ENCODE data around the gene SAP30BP.

The SAP30BP gene

DNA sequence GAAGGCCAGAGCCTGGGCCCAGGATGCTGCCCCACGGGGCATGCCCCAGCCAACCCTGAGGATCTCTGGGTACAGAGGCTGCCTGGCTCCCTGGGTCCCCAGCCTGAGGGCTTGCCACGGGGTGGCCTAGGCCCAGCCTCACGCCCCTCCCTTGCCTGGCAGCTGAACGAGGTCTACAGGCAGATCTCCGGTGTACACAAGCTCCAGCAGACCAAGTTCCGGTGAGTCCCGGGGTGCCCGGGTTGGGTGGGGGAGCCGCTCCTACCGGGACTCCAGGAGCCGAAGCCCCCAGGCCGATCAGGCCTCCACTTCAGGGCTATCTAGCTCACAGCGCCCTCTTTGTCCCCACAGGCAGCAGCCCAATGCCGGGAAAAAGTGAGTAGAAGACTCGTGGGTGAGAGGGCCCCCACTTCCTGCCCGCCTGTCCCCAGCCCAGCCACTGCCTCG, 73.5 kb downstream of the SAP30BP start:
- no peak for DNase-seq (ENCODE audit: low read depth)

DNA sequence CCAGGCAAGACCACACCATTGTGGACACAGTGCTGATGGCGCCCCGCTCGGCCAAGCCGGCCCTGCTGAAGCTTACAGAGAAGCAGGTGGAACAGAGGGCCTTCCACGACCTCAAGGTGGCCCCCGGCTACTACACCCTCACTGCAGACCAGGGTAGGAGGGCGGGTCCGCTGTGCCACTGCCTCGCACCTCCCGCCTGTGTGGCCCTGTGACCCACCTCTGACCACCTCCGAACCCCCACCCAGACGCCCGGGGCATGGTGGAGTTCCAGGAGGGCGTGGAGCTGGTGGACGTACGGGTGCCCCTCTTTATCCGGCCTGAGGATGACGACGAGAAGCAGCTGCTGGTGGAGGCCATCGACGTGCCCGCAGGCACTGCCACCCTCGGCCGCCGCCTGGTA, 75.2 kb downstream of the SAP30BP start:
- no peak for DNase-seq (ENCODE audit: low read depth)

DNA sequence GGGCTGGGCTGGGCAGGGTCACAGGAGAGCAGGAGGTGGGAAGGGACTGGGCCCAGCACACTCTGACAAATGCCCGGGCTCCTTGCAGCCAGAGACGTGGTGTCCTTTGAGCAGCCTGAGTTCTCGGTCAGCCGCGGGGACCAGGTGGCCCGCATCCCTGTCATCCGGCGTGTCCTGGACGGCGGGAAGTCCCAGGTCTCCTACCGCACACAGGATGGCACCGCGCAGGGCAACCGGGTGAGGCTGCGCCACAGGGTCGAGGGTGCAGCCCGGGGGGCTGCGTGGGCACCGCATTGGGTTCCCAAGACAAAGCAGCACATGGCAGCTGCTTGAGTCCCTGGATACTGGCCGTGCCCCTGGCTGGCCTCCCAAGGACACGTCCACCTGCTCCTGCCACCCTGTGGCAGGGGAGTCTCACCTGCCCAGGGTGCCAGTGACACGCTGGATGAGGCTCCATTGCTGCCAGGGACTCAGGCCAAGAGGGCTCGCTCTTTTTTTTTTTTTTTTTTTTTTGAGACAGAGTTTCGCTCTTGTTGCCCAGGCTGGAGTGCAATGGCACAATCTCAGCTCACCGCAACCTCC, 76.6 kb downstream of the SAP30BP start:
- DNase-seq (ENCODE audit: low read depth) = no peak

DNA sequence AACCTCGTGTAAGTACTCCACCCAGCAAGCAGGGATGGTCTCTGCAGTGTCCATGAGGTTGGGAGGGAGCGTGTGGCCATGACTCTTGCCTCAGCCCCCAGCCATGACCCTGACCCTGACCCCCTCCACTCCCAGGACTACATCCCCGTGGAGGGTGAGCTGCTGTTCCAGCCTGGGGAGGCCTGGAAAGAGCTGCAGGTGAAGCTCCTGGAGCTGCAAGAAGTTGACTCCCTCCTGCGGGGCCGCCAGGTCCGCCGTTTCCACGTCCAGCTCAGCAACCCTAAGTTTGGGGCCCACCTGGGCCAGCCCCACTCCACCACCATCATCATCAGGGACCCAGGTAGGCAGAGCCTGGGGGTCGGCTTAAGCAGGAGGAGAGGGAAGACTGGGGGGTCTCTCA, 81.6 kb downstream of the SAP30BP start:
- DNase-seq (ENCODE audit: low read depth) = no peak

DNA sequence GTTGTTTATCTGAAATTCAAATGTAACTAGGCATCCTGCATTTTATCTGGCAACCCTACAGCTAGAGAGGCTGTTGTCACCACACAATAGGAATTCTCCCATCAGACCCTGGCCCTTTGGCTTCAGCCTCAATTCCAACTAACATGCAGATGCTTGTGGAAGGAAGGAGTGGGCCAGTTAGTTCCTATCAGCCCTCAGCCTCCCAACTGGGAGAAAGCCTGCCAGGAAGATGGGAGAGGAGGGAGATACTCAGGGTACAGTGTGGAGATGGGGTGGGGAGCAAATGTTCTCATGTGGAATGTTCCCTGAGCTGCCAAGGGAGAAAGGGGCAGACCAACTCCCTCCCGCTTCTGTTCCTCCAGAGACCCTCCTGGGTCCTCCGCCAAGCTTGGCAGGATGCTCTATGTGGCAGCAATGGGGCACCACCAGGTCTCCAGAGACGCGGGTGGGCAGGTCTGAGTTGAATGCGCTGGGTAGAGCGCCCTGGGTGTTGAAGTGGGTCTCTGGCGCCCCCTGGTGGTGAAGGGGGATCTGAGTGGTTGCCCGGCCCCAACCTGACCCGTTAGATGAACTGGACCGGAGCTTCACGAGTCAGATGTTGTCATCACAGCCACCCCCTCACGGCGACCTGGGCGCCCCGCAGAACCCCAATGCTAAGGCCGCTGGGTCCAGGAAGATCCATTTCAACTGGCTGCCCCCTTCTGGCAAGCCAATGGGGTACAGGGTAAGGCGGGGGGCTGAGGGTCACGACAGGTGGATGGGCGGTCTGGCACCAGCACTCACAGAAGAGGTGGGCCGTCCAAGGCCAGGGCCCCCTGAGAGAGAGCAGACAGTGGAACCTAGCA, 82.6 kb downstream of the SAP30BP start:
- peak; percentile 80 for DNase-seq (ENCODE audit: low read depth)

DNA sequence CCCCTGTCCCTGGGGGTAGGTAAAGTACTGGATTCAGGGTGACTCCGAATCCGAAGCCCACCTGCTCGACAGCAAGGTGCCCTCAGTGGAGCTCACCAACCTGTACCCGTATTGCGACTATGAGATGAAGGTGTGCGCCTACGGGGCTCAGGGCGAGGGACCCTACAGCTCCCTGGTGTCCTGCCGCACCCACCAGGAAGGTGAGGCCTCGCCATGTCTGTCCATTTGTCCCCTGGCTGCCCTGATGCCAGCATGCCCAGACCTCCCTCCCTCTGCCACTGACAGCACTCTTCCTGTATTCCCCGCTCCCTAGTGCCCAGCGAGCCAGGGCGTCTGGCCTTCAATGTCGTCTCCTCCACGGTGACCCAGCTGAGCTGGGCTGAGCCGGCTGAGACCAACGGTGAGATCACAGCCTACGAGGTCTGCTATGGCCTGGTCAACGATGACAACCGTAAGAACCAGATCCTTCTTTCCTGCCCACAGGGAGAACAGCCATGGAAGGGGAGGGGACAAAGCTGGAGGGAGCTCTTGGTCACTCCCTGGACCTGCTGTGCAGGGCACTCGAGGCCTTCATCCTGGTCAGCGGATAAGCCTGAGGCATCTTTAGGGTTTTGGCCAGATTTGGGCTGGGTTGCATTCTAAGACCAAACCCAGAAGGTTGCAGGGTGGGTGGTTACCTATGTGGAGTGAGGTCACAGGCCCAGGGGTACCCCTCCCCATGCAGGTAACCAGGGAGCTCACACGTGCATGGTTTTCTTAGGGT, 83.7 kb downstream of the SAP30BP start:
- DNase-seq (ENCODE audit: low read depth) = no peak

DNA sequence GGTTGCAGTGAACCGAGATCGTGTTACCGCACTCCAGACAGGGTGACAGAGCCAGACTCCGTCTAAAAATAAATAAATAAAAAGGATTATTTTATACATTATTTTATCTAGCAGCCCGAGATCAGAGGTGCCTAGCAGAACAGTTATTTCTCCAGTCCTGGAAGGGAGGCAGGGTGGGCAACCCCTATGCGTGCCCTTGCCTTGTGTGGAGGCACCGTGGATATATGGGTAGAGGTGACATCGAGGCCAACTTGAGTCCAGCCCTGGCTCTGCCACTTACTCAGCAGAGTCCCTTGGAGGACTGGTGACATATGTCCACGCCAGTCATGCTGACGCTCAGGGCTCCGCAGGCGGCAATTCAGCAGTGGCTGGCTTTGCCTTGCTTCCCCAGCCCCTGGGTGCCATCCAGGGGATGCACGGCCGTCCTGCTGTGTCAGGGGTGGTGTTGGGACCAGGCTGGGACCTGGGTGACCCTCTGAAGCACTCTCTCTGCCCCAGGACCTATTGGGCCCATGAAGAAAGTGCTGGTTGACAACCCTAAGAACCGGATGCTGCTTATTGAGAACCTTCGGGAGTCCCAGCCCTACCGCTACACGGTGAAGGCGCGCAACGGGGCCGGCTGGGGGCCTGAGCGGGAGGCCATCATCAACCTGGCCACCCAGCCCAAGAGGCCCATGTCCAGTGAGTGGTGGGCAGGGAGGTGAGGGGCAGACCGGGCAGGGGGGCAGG, 84.7 kb downstream of the SAP30BP start:
- DNase-seq (ENCODE audit: low read depth) = no peak

DNA sequence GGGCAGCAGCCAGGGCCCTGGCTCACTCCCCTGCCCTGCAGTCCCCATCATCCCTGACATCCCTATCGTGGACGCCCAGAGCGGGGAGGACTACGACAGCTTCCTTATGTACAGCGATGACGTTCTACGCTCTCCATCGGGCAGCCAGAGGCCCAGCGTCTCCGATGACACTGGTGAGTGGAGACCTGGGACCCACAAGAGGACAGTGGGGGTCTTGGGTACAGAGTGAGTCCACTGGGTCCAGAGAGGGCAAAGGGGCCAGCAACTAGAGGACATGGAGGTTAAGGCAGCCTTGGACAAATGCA, 85.2 kb downstream of the SAP30BP start:
- no peak for DNase-seq (ENCODE audit: low read depth)

DNA sequence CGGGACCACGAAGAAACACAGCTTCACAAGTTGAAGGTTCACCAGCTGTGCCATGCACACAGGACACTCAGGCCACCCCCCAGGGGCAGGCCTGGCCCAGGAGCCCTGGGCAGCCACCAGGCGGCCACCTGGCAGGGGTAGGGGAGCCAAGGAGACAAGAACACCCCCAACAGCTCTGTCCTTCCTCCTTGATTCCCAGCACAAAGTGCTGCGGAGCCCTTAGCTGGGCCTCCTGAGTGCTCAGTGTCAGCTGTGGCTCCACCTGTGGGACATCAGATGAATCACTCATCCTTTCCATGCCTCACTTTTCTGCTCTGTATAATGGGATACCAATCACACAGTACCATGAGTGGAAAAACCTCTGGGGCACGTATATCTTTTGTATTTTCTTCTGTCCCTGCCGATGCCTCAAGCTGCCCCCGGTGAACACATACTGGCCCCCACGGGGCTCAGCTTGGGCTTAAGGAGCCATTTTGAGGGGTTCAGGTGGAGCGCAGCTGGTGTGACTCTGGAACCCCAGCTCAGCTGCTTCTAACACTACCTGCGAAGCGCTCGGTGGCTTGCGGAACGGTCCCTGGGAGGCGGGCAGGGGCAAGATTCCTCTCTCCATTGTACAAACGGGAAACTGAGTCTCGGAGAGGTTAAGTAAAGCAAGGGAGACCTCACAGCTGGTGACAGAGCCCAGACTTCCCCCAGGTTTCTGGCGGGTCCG, 85.8 kb downstream of the SAP30BP start:
- no peak for DNase-seq (ENCODE audit: low read depth)

DNA sequence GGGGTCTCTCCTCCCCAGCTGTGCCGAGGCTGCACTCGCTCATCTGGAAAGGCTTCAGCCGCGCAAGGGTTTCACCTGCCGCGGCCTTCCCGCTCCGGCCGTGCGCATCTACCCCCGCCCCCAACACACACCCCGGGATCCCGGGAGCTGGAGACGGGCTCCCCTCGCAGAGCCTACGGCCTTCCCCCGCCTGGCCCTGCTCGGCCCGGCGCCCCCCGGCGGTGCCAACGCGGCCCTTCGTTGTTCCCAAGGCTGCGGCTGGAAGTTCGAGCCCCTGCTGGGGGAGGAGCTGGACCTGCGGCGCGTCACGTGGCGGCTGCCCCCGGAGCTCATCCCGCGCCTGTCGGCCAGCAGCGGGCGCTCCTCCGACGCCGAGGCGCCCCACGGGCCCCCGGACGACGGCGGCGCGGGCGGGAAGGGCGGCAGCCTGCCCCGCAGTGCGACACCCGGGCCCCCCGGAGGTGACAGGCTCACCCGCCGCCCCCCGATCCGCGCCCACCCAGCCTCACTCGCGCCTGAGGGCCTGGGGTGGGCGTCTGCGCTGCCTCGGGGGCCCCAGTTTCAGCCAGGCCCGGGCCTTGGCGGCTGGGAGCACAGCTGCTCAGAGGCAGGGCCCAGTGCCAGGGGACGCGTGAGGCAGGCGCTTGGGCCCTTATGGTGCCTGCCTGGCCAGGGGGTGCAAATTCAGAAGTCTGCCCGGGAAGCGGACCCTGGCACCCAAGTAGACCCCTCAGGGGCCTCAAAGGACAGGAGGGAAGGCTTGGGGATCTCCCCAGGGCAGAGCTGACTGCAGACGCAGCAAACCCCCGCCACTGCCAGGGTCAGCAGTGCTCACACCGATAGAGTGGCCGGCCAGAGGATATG, 86.6 kb downstream of the SAP30BP start:
- DNase-seq (ENCODE audit: low read depth) = peak; percentile 59

DNA sequence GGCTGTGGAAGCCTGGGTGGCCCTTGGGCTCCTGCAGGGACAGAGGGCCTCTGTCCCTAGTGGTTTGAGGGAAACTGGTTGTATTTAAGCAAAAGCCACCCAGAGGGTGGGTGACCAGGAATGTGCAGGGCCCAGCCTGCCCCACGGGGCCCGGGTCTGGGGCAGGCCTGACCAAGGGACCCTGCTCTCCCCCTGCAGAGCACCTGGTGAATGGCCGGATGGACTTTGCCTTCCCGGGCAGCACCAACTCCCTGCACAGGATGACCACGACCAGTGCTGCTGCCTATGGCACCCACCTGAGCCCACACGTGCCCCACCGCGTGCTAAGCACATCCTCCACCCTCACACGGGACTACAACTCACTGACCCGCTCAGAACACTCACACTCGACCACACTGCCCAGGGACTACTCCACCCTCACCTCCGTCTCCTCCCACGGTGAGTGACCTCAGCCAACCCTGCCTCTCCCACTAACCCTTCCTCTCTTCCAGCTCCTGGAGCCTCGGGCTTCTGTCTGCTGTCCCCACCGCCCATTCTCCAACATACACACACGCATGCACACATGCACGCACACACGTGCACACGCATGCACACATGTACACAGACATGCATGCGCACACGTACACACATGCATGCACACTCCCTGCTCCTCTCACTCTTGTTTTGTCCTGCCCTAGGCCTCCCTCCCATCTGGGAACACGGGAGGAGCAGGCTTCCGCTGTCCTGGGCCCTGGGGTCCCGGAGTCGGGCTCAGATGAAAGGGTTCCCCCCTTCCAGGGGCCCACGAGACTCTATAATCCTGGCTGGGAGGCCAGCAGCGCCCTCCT, 87.5 kb downstream of the SAP30BP start:
- no peak for DNase-seq (ENCODE audit: low read depth)

DNA sequence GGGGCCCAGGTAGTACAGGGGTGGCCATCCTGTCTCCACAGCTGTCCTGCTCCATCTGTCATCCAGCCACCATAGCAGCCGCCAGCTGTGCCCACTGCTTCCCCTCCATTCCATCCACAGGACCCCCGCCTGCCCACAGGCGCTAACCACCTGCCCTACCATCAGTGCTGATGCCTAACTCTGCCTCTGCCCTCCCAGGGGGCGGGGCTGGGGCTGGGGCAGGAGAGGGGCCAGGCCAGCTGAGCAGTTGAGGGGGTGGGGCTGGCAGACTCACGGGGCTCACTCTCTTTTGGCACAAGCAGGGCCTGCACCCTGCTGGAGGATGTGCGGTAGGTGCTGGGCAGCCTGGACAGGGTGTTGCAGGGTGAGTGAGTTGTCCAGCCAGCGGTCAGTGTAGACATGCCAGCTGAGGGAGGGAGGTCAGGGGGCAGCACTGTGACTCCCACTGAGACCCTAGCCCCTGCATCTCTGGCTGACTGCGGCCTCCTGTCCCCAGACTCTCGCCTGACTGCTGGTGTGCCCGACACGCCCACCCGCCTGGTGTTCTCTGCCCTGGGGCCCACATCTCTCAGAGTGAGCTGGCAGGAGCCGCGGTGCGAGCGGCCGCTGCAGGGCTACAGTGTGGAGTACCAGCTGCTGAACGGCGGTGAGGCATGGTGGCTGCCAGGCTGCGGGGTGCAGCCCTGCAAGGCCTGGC, 88.2 kb downstream of the SAP30BP start:
- DNase-seq (ENCODE audit: low read depth) = no peak

DNA sequence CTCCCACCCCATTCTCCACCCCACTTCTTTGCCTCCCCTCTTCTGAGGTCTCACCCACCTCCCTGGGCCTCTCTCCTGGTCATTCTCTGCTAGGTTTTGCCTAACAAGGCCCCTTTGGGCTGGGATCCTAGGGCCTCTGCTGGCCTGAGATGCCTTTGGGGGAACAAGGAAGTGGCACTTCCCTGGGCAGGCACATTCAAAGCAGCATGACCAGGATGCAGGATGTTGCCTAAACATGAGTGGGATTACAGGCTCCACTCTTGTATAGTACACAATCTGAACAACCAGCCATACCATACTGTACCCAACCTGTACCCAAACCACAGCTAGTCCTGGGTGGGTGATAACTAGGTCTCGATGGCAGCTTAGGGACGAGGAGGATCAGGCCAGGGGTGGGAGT, 88.9 kb downstream of the SAP30BP start:
- no peak for DNase-seq (ENCODE audit: low read depth)

DNA sequence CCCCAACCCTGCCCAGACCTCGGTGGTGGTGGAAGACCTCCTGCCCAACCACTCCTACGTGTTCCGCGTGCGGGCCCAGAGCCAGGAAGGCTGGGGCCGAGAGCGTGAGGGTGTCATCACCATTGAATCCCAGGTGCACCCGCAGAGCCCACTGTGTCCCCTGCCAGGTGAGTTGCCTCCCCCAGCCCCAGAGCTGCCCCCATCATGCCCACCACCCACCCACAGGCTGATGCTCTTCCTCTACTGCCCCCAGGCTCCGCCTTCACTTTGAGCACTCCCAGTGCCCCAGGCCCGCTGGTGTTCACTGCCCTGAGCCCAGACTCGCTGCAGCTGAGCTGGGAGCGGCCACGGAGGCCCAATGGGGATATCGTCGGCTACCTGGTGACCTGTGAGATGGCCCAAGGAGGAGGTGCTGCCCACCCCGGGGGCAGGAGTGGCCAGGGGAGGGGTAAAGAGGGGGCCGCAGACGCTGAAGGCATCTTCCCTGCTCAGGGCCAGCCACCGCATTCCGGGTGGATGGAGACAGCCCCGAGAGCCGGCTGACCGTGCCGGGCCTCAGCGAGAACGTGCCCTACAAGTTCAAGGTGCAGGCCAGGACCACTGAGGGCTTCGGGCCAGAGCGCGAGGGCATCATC, 89.4 kb downstream of the SAP30BP start:
- no peak for DNase-seq (ENCODE audit: low read depth)

DNA sequence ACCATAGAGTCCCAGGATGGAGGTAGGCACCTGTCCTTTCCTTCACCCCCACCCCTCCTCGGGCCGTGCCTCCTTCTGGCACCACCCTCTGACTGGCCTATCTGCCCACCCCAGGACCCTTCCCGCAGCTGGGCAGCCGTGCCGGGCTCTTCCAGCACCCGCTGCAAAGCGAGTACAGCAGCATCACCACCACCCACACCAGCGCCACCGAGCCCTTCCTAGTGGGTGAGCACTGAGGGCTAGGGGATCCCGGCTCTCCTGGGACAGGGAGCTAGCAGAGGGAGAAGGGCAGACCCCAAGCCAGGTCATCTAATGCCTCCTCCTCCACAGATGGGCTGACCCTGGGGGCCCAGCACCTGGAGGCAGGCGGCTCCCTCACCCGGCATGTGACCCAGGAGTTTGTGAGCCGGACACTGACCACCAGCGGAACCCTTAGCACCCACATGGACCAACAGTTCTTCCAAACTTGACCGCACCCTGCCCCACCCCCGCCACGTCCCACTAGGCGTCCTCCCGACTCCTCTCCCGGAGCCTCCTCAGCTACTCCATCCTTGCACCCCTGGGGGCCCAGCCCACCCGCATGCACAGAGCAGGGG, 90.0 kb downstream of the SAP30BP start:
- no peak for DNase-seq (ENCODE audit: low read depth)

All from activated T-cell treated with anti-CD3 and anti-CD28 coated beads for 24 hours (primary cell).